Astrocyte of the cerebellum (primary cell): ENCODE measurements around the gene RAB11FIP2.

Source experiments
- DNase-seq: peaks from one replicate; pipeline ENCODE4 v3.0.0-alpha.2; 2011; ENCODE audit warnings: low read depth
- H3K4me3 ChIP-seq: 2 replicates; pipeline ENCODE4 v1.5.1; 2011; ENCODE audit warnings: mild to moderate bottlenecking, low read depth, low read length, moderate library complexity
- in situ Hi-C: cut with HindIII; loops from 2 replicates; pipeline ENCODE4 v1.10.0; 2017; ENCODE audit warnings: low sequenced_read_pairs
- TF ChIP-seq, protein P1 (sequence below): IDR thresholded peaks from 2 replicates; pipeline ENCODE4 v1.5.1; 2012; ENCODE audit warnings: low read length, low read depth, moderate library complexity, mild to moderate bottlenecking; ENCODE audit errors: missing control alignments

RAB11FIP2 gene

DNA sequence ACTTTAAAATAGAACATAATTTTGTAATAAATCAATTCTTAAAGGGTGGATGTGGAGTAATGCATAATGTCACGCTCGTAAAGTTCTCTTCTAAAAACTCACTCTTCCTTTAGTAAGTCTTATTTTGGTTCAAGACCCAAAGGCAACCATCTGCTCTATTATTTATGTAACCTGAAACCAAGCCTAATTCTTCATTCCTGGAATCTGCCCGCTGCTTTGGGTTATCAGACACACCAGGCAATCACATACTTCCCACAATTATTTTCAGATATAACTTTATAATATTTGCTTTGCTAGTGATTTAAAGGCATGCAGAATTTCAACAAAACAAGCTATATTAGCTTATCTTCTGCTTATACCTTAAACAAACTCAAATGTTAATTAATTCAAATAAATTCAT lies 39.0 kb downstream of the RAB11FIP2 start:
- H3K4me3 ChIP-seq, result no peak overlapping the region
- in situ Hi-C loops, result no loop called here
- TF ChIP-seq, protein P1, sequence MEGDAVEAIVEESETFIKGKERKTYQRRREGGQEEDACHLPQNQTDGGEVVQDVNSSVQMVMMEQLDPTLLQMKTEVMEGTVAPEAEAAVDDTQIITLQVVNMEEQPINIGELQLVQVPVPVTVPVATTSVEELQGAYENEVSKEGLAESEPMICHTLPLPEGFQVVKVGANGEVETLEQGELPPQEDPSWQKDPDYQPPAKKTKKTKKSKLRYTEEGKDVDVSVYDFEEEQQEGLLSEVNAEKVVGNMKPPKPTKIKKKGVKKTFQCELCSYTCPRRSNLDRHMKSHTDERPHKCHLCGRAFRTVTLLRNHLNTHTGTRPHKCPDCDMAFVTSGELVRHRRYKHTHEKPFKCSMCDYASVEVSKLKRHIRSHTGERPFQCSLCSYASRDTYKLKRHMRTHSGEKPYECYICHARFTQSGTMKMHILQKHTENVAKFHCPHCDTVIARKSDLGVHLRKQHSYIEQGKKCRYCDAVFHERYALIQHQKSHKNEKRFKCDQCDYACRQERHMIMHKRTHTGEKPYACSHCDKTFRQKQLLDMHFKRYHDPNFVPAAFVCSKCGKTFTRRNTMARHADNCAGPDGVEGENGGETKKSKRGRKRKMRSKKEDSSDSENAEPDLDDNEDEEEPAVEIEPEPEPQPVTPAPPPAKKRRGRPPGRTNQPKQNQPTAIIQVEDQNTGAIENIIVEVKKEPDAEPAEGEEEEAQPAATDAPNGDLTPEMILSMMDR, result no peak
- DNase-seq, result no peak

DNA sequence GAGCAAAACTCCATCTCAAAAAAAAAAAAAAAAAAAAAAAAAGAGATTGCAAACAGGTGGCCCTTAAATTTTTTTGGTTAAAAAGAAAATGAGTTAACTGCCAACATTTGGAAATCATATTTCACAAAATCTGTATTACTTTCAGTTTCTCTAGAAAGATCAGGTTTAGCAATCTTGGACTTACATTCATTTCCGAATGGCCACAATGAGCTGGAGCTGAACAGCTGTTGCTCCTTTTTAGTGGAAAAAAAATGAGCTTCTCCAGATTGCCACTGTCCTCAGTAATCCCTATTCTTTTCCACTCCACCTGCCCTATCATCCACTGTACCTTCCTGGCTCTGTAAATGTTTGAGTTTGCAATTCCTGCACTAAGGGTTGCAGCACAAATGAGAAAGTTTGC lies 43.6 kb downstream of the RAB11FIP2 start:
- TF ChIP-seq, protein P1, result no peak
- no peak overlapping the region for H3K4me3 ChIP-seq
- in situ Hi-C loops, result no loop called here
- DNase-seq, result no peak

DNA sequence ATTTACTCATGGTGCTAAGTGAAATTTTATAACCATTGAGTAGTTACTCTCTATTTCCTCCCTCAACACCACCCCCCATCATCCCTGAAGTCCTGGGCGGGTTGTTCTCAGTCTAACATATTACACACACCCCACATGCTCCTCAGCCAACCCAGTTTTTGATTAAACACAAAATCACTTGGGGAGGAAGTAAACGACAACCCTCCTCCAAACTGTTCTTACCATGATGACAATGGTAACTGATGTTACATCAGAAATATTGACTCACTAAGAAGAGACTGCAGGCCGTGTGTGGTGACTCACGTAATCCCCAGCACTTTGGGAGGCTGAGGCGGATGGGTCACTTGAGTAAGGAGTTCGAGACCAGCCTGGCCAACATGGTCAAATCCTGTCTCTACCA lies 44.2 kb downstream of the RAB11FIP2 start:
- TF ChIP-seq, protein P1, result no peak
- H3K4me3 ChIP-seq, result no peak overlapping the region
- no peak for DNase-seq
- in situ Hi-C loops, result no loop called here

DNA sequence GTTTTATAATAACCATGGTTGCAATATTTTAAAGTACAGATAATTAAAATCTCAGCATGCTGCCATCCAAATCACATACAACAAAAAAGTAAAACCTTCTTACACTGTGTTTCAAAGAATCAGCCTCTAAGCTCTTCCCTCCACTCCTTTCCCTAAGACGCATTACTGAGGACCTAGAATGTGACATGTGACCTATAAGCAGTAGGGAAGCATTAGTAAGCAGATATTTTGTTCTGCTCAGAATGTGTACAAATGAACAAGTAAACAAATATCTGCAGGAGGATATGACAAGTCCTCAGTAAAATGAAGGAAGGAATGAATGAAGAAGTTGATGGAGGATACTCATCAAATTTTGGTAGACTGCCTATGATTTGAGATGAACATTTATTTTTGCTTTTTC lies 49.1 kb downstream of the RAB11FIP2 start:
- TF ChIP-seq, protein P1, result no peak
- no peak overlapping the region for H3K4me3 ChIP-seq
- in situ Hi-C loops, result no loop called here
- no peak for DNase-seq

DNA sequence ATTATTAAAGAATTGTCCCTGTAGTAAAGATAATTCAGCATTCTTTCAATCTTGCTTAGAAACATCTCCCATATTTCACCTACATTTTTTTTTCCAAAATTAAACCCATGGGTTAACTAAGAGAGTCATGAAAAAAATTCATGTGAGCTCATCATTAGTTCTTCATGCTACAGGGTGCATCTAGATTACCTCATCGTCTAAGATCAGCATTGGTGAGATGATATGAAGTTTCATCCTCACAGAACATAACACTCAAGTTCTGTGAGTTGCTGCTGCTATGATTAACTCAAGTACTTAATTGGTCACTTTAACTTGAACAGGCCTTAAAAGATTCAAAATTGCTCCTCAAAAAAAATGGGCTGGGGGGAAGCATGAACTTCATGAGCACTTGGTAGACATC lies 50.0 kb downstream of the RAB11FIP2 start:
- no peak overlapping the region for H3K4me3 ChIP-seq
- no peak for DNase-seq
- TF ChIP-seq, protein P1, result no peak
- in situ Hi-C loops, result no loop called here

DNA sequence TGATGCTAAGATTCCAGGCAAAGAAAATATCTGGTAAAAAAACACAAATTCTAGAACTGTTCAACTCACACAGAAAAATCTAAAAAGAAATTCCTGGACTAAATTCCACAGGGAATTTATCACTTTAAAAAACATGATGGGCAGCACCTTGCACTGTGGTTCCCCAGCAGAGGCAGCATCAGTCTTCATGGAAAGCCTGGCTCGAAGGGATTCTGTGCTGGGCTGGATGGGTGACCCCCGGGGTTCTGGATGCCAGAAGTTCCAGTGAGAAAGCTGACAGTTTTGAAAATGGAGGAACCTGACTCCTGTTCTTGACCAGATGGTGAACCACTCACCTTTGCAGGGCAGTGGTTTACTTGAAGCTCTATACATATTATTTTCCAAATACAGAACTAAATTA lies 52.0 kb downstream of the RAB11FIP2 start:
- TF ChIP-seq, protein P1, result no peak
- in situ Hi-C loops, result no loop called here
- no peak for DNase-seq
- no peak overlapping the region for H3K4me3 ChIP-seq

DNA sequence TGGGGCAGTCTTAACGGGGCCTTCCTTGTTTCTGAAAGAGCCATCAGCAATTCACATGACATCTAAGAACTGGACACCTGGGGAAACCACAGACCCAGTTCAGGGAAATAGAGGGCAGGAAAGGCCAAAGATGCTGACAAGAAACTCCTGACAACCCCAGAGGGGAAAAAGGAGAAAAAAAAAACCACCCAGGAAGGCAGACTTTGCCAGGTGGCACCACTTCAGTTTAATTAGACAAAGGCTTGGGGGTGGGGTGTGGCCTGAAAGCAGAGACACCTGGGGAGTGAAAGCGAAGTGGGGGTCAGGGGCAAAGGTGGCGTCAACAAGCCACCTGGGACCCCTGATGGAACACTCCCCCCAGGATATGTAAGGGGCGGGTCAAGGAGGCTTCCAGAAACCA lies 53.6 kb downstream of the RAB11FIP2 start:
- no peak overlapping the region for H3K4me3 ChIP-seq
- DNase-seq, result no peak
- in situ Hi-C loops, result no loop called here
- TF ChIP-seq, protein P1, result no peak
